Tibial artery (tissue), 4 donors: ENCODE data around the gene MLN.

Experiments used
- DNase-seq, 2 donors: peaks; one replicate each; pipeline ENCODE4 v3.0.0-alpha.2; 2019
- H3K27ac ChIP-seq, 2 donors: fragments of 200-600 bp; sonication (generic) in 1 of 2; 1 replicate in 1 of 2; 2 replicates in 1 of 2; pipeline ENCODE4 v1.5.1; 2018 to 2019; ENCODE audit warnings: mild to moderate bottlenecking in 1 of 2
- H3K27me3 ChIP-seq, 2 donors: fragments of 200-600 bp; sonication (generic) in 1 of 2; one replicate each; pipeline versions ENCODE4 v1.5.1 to v1.6.0; 2016 to 2019
- H3K36me3 ChIP-seq, 3 donors: fragments of 200-600 bp; sonication (generic) in 2 of 3; one replicate each; pipeline ENCODE4 v1.5.1; 2016 to 2019; ENCODE audit warnings: mild to moderate bottlenecking in 2 of 3
- H3K4me1 ChIP-seq, 4 donors: fragments of 200-600 bp; sonication (generic) in 2 of 4; 1 replicate in 3 of 4; 2 replicates in 1 of 4; pipeline ENCODE4 v1.5.1; 2016 to 2019
- H3K4me3 ChIP-seq, 2 donors: fragments of 200-600 bp; sonication (generic) in 1 of 2; 1 replicate in 1 of 2; 2 replicates in 1 of 2; pipeline ENCODE4 v1.5.1; 2018 to 2019; ENCODE audit warnings: mild to moderate bottlenecking in 2 of 2
- H3K9me3 ChIP-seq, 3 donors: fragments of 200-600 bp; sonication (generic) in 1 of 3; one replicate each; pipeline ENCODE4 v1.5.1; 2016 to 2019
- intact Hi-C: fragments of 100-400 bp; cut with DNase I; formaldehyde crosslinking; loops from one replicate; pipeline ENCODE4 v1.15.0; 2023; ENCODE audit warnings: low total_unique reads
- TF ChIP-seq, protein P1 (sequence below), 2 experiments: fragments of 200-600 bp in 1 of 2; fragments of 450-650 bp in 1 of 2; IDR thresholded peaks; one replicate each; pipeline ENCODE4 v1.5.1; 2017 to 2019; ENCODE audit warnings: antibody characterized with exemption in 2 of 2, mild to moderate bottlenecking in 1 of 2, moderate library complexity in 1 of 2

Gene MLN

DNA sequence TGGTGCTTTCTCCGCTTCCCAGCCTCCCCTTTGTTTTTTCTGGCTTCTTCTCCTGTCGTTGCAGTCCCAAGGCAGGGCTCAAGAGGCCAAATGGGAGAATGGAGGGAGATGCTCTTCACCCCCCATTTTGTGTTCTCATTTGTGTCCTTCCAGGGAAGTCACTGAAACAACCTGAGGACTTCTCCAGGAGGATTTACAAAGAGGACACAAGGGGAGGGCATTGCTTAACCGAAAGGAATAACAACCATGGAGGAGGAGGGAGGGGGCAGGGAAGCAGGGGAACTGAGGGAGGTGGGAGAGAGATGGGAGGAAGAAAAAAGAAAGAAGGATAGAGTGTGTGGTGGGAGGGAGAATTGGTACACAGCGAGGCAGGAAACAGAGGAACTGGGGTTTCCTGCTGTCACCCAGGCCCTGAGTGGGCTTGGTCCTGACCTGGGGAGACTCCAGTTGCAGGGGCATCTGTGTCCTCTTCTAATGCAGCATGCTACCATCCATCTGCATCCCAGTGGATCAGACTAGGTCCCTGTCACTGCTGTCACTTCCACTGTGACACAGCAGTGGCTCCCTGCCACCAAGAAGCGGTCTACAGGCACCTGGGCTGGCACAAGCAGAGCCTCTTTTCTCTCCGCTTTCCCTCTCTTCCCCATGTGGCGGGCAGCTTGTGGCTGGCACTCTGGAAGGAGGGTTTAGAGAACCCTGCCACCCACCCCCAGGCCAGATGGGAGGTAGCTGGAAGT is 17.1 kb upstream of the MLN start:
- Histone ChIP-seq H3K27ac (no peak overlapping the region), H3K4me1 (peaks cover 0 to 4% (median 0%) of the 10 kb centered on the region in 4 donors), H3K36me3 (no peaks in the 10 kb centered on the region), H3K9me3 (no peaks in the 10 kb centered on the region), H3K27me3 (peaks cover 0 to 50% of the 10 kb centered on the region in 2 donors), H3K4me3 (no peak overlapping the region)
- no peak for DNase-seq
- TF ChIP-seq, protein P1, sequence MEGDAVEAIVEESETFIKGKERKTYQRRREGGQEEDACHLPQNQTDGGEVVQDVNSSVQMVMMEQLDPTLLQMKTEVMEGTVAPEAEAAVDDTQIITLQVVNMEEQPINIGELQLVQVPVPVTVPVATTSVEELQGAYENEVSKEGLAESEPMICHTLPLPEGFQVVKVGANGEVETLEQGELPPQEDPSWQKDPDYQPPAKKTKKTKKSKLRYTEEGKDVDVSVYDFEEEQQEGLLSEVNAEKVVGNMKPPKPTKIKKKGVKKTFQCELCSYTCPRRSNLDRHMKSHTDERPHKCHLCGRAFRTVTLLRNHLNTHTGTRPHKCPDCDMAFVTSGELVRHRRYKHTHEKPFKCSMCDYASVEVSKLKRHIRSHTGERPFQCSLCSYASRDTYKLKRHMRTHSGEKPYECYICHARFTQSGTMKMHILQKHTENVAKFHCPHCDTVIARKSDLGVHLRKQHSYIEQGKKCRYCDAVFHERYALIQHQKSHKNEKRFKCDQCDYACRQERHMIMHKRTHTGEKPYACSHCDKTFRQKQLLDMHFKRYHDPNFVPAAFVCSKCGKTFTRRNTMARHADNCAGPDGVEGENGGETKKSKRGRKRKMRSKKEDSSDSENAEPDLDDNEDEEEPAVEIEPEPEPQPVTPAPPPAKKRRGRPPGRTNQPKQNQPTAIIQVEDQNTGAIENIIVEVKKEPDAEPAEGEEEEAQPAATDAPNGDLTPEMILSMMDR (IDR thresholded peaks at IDR 0.05), result no peak
- intact Hi-C loops, result no loop called here

GRCh38 chr6:33820243-33820642 is 16.4 kb upstream of the MLN start:
- TF ChIP-seq, protein P1 (IDR thresholded peaks at IDR 0.05), result no peak
- no peak for DNase-seq
- H3K4me3 ChIP-seq, result no peak overlapping the region
- no peak overlapping the region for H3K27ac ChIP-seq
- intact Hi-C loops, result no loop called here
- H3K36me3 ChIP-seq, result no peaks in the 10 kb centered on the region
- H3K4me1 ChIP-seq, result peaks cover 0 to 4% (median 0%) of the 10 kb centered on the region in 4 donors
- H3K9me3 ChIP-seq, result no peaks in the 10 kb centered on the region
- H3K27me3 ChIP-seq, result peaks cover 0 to 51% of the 10 kb centered on the region in 2 donors

- TF ChIP-seq, protein P1 (IDR thresholded peaks at IDR 0.05), result no peak
- H3K4me3 ChIP-seq, result no peak overlapping the region
- intact Hi-C loops, result no loop called here
- H3K27me3 ChIP-seq, result peaks cover 0 to 58% of the 10 kb centered on the region in 2 donors
- no peak overlapping the region for H3K27ac ChIP-seq
- H3K4me1 ChIP-seq, result no peaks in the 10 kb centered on the region
- no peak for DNase-seq
- H3K36me3 ChIP-seq, result no peaks in the 10 kb centered on the region
- no peaks in the 10 kb centered on the region for H3K9me3 ChIP-seq
These were observed 15.2 kb upstream of the MLN start for GRCh38 chr6:33819021-33819420.

DNA sequence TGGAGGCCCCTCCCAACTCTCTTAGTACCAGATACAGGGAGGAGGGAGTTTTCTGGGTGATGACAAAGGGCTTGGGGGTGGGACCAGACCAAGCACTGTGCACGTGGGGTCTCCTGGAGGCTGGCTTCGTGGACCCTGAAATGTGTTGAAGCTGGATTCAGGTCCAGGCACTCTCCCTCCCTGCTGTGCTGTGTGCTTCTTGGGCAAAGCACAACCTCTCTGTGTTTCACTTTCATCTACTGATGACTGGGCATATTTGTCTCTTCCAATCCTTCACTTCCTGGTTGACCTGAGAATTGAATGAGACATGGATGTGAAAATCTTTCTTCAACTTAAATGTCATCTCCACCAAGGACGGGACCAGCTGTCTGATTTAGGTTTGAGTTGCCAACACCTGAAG is 14.5 kb upstream of the MLN start:
- H3K4me1 ChIP-seq, result no peaks in the 10 kb centered on the region

GRCh38 chr6:33817489-33817888 is 13.7 kb upstream of the MLN start:
- Histone ChIP-seq H3K4me1 (no peaks in the 10 kb centered on the region), H3K27me3 (peaks cover 0 to 68% of the 10 kb centered on the region in 2 donors), H3K36me3 (no peaks in the 10 kb centered on the region), H3K9me3 (no peaks in the 10 kb centered on the region), H3K4me3 (no peak overlapping the region), H3K27ac (no peak overlapping the region)
- intact Hi-C loops, result no loop called here
- DNase-seq, result no peak
- TF ChIP-seq, protein P1 (IDR thresholded peaks at IDR 0.05), result no peak

More for the DNA sequence above, 14.5 kb upstream of the MLN start:
- TF ChIP-seq, protein P1 (IDR thresholded peaks at IDR 0.05), result no peak
- Histone ChIP-seq H3K4me3 (no peak overlapping the region), H3K9me3 (no peaks in the 10 kb centered on the region), H3K27me3 (peaks cover 0 to 65% of the 10 kb centered on the region in 2 donors), H3K36me3 (no peaks in the 10 kb centered on the region), H3K27ac (no peak overlapping the region)
- DNase-seq, result no peak
- intact Hi-C loops, result no loop called here
